IPS DF 6.9 (cell line): ENCODE data around the gene OR5K2.

Source experiments
- DNase-seq: peaks from one replicate; pipeline ENCODE4 v3.0.0-alpha.2; 2013; ENCODE audit warnings: low read depth, low spot score
- H3K27ac ChIP-seq: one replicate; pipeline ENCODE4 v1.5.1; 2013; ENCODE audit warnings: low read length, control low read depth
- H3K27me3 ChIP-seq: 2 replicates; pipeline ENCODE4 v1.6.1; 2013; ENCODE audit warnings: mild to moderate bottlenecking, low read length; ENCODE audit not compliant: control insufficient read depth, insufficient read depth
- H3K36me3 ChIP-seq: 2 replicates; pipeline ENCODE4 v1.6.1; 2013; ENCODE audit warnings: low read length; ENCODE audit not compliant: control insufficient read depth, insufficient read depth
- H3K4me1 ChIP-seq: 2 replicates; pipeline ENCODE4 v1.6.1; 2013; ENCODE audit warnings: low read length; ENCODE audit not compliant: control insufficient read depth, insufficient read depth
- H3K4me3 ChIP-seq: 2 replicates; pipeline ENCODE4 v1.5.1; 2013; ENCODE audit warnings: mild to moderate bottlenecking, low read length
- H3K9me3 ChIP-seq: 2 replicates; pipeline ENCODE4 v1.6.1; 2013; ENCODE audit warnings: low read length, inconsistent platforms; ENCODE audit not compliant: control insufficient read depth, insufficient read depth
- WGBS: extraction: QIAGEN DNeasy Blood & Tissue Kit; methylation state at CpG from one replicate; pipeline ENCODE4 v1.1.7; 2013; ENCODE audit warnings: mixed read lengths, missing lambda C conversion rate; ENCODE audit not compliant: insufficient read length, insufficient coverage; 5-methylcytosine and 5-hydroxymethylcytosine counted together

OR5K2 gene

GRCh38 chr3:98534734-98535133, 37.3 kb downstream of the OR5K2 start:
- H3K4me1 ChIP-seq, result no peaks in the 10 kb centered on the region
- H3K27ac ChIP-seq, result no peak overlapping the region
- no peak overlapping the region for H3K4me3 ChIP-seq
- no CpG with 5 or more reads among the region's 1 CpG for WGBS
- no peaks in the 10 kb centered on the region for H3K27me3 ChIP-seq
- no peaks in the 10 kb centered on the region for H3K9me3 ChIP-seq
- DNase-seq, result no peak
- no peaks in the 10 kb centered on the region for H3K36me3 ChIP-seq

GRCh38 chr3:98536456-98537017, 39.1 kb downstream of the OR5K2 start:
- no peaks in the 10 kb centered on the region for H3K9me3 ChIP-seq
- H3K36me3 ChIP-seq, result no peaks in the 10 kb centered on the region
- DNase-seq, result no peak
- no CpG with 5 or more reads among the region's 6 CpGs for WGBS
- no peak overlapping the region for H3K27ac ChIP-seq
- H3K4me1 ChIP-seq, result no peaks in the 10 kb centered on the region
- no peaks in the 10 kb centered on the region for H3K27me3 ChIP-seq
- H3K4me3 ChIP-seq, result no peak overlapping the region

GRCh38 chr3:98540346-98540745, 42.9 kb downstream of the OR5K2 start:
- WGBS, result no CpG with 5 or more reads among the region's 3 CpGs
- no peaks in the 10 kb centered on the region for H3K27me3 ChIP-seq
- no peaks in the 10 kb centered on the region for H3K4me1 ChIP-seq
- no peak for DNase-seq
- no peak overlapping the region for H3K4me3 ChIP-seq
- H3K36me3 ChIP-seq, result no peaks in the 10 kb centered on the region
- H3K27ac ChIP-seq, result no peak overlapping the region
- H3K9me3 ChIP-seq, result no peaks in the 10 kb centered on the region

- H3K4me1 ChIP-seq, result no peaks in the 10 kb centered on the region
- H3K4me3 ChIP-seq, result no peak overlapping the region
- H3K27me3 ChIP-seq, result no peaks in the 10 kb centered on the region
- no peak for DNase-seq
- H3K27ac ChIP-seq, result no peak overlapping the region
- no peaks in the 10 kb centered on the region for H3K9me3 ChIP-seq
- H3K36me3 ChIP-seq, result no peaks in the 10 kb centered on the region
- no CpG with 5 or more reads among the region's 1 CpG for WGBS
Measured at GRCh38 chr3:98541695-98542094, 44.2 kb downstream of the OR5K2 start.

- no peak for DNase-seq
- H3K27ac ChIP-seq, result no peak overlapping the region
- H3K4me3 ChIP-seq, result no peak overlapping the region
- no peaks in the 10 kb centered on the region for H3K36me3 ChIP-seq
- no CpG with 5 or more reads among the region's 1 CpG for WGBS
- no peaks in the 10 kb centered on the region for H3K4me1 ChIP-seq
- no peaks in the 10 kb centered on the region for H3K27me3 ChIP-seq
- no peaks in the 10 kb centered on the region for H3K9me3 ChIP-seq
Measured at GRCh38 chr3:98542623-98543022, 45.1 kb downstream of the OR5K2 start.

- no peaks in the 10 kb centered on the region for H3K36me3 ChIP-seq
- no peak for DNase-seq
- no peak overlapping the region for H3K4me3 ChIP-seq
- no CpG with 5 or more reads among the region's 5 CpGs for WGBS
- no peaks in the 10 kb centered on the region for H3K27me3 ChIP-seq
- H3K27ac ChIP-seq, result no peak overlapping the region
- H3K4me1 ChIP-seq, result no peaks in the 10 kb centered on the region
- H3K9me3 ChIP-seq, result no peaks in the 10 kb centered on the region
Measured at GRCh38 chr3:98545940-98546339, 48.5 kb downstream of the OR5K2 start.
